ENCODE data around the gene MYO3B. TPM values are rescaled to one million over a fixed set of nuclear protein-coding genes. Genes with fewer than 3 reads are reported as not detected.

Gene MYO3B
- polyA plus RNA-seq, 2 of the 4 experiments (the other 2 are of a cell fraction), result 0.01 TPM; not detected in 1

- WGBS (ENCODE audit: missing lambda C conversion rate), result 18% methylated on average over 7 of the region's 7 CpGs
Measured at GRCh38 chr2:170554278-170554955, 376.5 kb downstream of the MYO3B start.

More at GRCh38 chr2:170554278-170554955, 376.5 kb downstream of the MYO3B start:
- TF ChIP-seq ZC3H11A (IDR thresholded peaks at IDR 0.05) (no peak), CBX2 (IDR thresholded peaks at IDR 0.05; ENCODE audit: borderline replicate concordance, low read depth) (no peak), ELK1 (IDR thresholded peaks at IDR 0.05; ENCODE audit: low read depth, low read length) (no peak), POLR2A (IDR thresholded peaks at IDR 0.05; ENCODE audit: low read length) (no peak), FOSB (CRISPR knock-in tag; IDR thresholded peaks at IDR 0.05) (no peak), ZFP36 (IDR thresholded peaks at IDR 0.05; ENCODE audit: borderline replicate concordance, partially characterized antibody) (no peak), HOXB5 (CRISPR knock-in tag; IDR thresholded peaks at IDR 0.05) (no peak), HOXB13 (CRISPR knock-in tag; IDR thresholded peaks at IDR 0.05; ENCODE audit: low read depth) (no peak), REST (IDR thresholded peaks at IDR 0.05) (no peak), MYC (IDR thresholded peaks at IDR 0.05; ENCODE audit: borderline replicate concordance, low read length) (no peak), NR3C1 (IDR thresholded peaks at IDR 0.05) (no peak), SREBF2 (IDR thresholded peaks at IDR 0.05) (no peak), MAFK (IDR thresholded peaks at IDR 0.05; ENCODE audit: partially characterized antibody) (no peak), JUN (IDR thresholded peaks at IDR 0.05) (no peak), RFX5 (IDR thresholded peaks at IDR 0.05) (no peak), EHF (CRISPR knock-in tag; IDR thresholded peaks at IDR 0.05) (no peak), HES2 (IDR thresholded peaks at IDR 0.05) (no peak), HMGXB4 (CRISPR knock-in tag; IDR thresholded peaks at IDR 0.05; ENCODE audit: borderline replicate concordance) (no peak), HEYL (CRISPR knock-in tag; IDR thresholded peaks at IDR 0.05) (no peak), CHD4 (IDR thresholded peaks at IDR 0.05; ENCODE audit: borderline replicate concordance) (no peak)
- no peak overlapping the region for H3K4me2 ChIP-seq
- H3K27ac ChIP-seq, result no peak overlapping the region
- ChIA-PET CTCF (no interaction called here), POLR2A (no interaction called here)
- no peaks in the 10 kb centered on the region for H3K4me1 ChIP-seq
- FAIRE-seq (no peak), ATAC-seq (no peak), DNase-seq (ENCODE audit: low read depth in 1 of 2, low spot score in 1 of 2) (no peak)
- H3K9me3 ChIP-seq, result peaks cover 16% of the 10 kb centered on the region
- no peak overlapping the region for H3K4me3 ChIP-seq
